Measurements from ENCODE around the gene ZBTB46. TPM values are rescaled to one million over a fixed set of nuclear protein-coding genes. Genes with fewer than 3 reads are reported as not detected.

The ZBTB46 gene
- total RNA-seq, 1 experiment from 2014 or later = 3.6 TPM

GRCh38 chr20:63811491-63811875, 19.6 kb downstream of the ZBTB46 start:
- H3K9me3 ChIP-seq (ENCODE audit: insufficient read depth, low read depth) = no peaks in the 10 kb centered on the region
- H3K4me2 ChIP-seq = no peak overlapping the region
- no peaks in the 10 kb centered on the region for H3K79me2 ChIP-seq (ENCODE audit: low read depth)
- no peak for TF ChIP-seq EZH2 (IDR thresholded peaks at IDR 0.05; ENCODE audit: low read depth)
- TF ChIP-seq CTCF (conservative IDR thresholded peaks at IDR 0.05) = no peak
- H3K4me3 ChIP-seq = no peak overlapping the region
- CTCF ChIA-PET = interaction anchor here (0.7 kb wide), 1 partner anchor 1244 kb away, joined by 12 read pairs; no protein-coding TSS in a partner anchor
- intact Hi-C loops (cut with micrococcal nuclease; ENCODE audit: unreplicated experiment) = no loop called here
- DNase-seq = no peak
- H3K9me2 ChIP-seq (ENCODE audit: insufficient read depth) = no peaks in the 10 kb centered on the region
- H3F3A ChIP-seq (ENCODE audit: insufficient read depth, low read depth) = no peaks in the 10 kb centered on the region; the same call in 1 of the 2 replicates
- no peaks in the 10 kb centered on the region for H3K4me1 ChIP-seq (replicated peaks; ENCODE audit: insufficient read depth)
- BruUV-seq (replicated peaks) = no TSS peak
- no peaks in the 10 kb centered on the region for H3K27me3 ChIP-seq (ENCODE audit: insufficient read depth, low read depth)
- no peak overlapping the region for H2AFZ ChIP-seq
- POLR2A ChIA-PET (ENCODE audit: unreplicated experiment) = no interaction called here
- no peaks in the 10 kb centered on the region for H4K20me1 ChIP-seq (ENCODE audit: insufficient read depth)
- no peak overlapping the region for H3K27ac ChIP-seq
- no peaks in the 10 kb centered on the region for H3K36me3 ChIP-seq (ENCODE audit: low read depth)

GRCh38 chr20:63810730-63811490, 20.2 kb downstream of the ZBTB46 start:
- H3K9me2 ChIP-seq (ENCODE audit: insufficient read depth) = no peaks in the 10 kb centered on the region
- ChIA-PET POLR2A (ENCODE audit: unreplicated experiment) (interaction anchor here (0.5 kb wide), 1 partner anchor 43 kb away, joined by 25 read pairs; no protein-coding TSS in a partner anchor), CTCF (interaction anchor here (0.7 kb wide), 1 partner anchor 1243 kb away, joined by 12 read pairs; no protein-coding TSS in a partner anchor)
- H3K4me1 ChIP-seq (replicated peaks; ENCODE audit: insufficient read depth) = no peaks in the 10 kb centered on the region
- no peaks in the 10 kb centered on the region for H3K79me2 ChIP-seq (ENCODE audit: low read depth)
- no peak overlapping the region for H3K4me2 ChIP-seq
- no peaks in the 10 kb centered on the region; the same call in 1 of the 2 replicates for H3F3A ChIP-seq (ENCODE audit: insufficient read depth, low read depth)
- H3K27me3 ChIP-seq (ENCODE audit: insufficient read depth, low read depth) = no peaks in the 10 kb centered on the region
- H2AFZ ChIP-seq = no peak overlapping the region
- no peak for DNase-seq
- intact Hi-C loops (cut with micrococcal nuclease; ENCODE audit: unreplicated experiment) = no loop called here
- H3K27ac ChIP-seq = no peak overlapping the region
- no peaks in the 10 kb centered on the region for H3K36me3 ChIP-seq (ENCODE audit: low read depth)
- no peaks in the 10 kb centered on the region for H3K9me3 ChIP-seq (ENCODE audit: insufficient read depth, low read depth)
- no peak overlapping the region for H3K4me3 ChIP-seq
- no TSS peak for BruUV-seq (replicated peaks)
- TF ChIP-seq CTCF (conservative IDR thresholded peaks at IDR 0.05) (no peak), EZH2 (IDR thresholded peaks at IDR 0.05; ENCODE audit: low read depth) (no peak)
- H4K20me1 ChIP-seq (ENCODE audit: insufficient read depth) = no peaks in the 10 kb centered on the region

GRCh38 chr20:63809856-63810255, 21.2 kb downstream of the ZBTB46 start:
- DNase-seq = no peak
- no peaks in the 10 kb centered on the region for H3K9me2 ChIP-seq (ENCODE audit: insufficient read depth)
- POLR2A ChIA-PET (ENCODE audit: unreplicated experiment) = no interaction called here
- H3F3A ChIP-seq (ENCODE audit: insufficient read depth, low read depth) = no peaks in the 10 kb centered on the region; the same call in 1 of the 2 replicates
- H3K79me2 ChIP-seq (ENCODE audit: low read depth) = no peaks in the 10 kb centered on the region
- no TSS peak for BruUV-seq (replicated peaks)
- no peak overlapping the region for H3K4me3 ChIP-seq
- TF ChIP-seq EZH2 (IDR thresholded peaks at IDR 0.05; ENCODE audit: low read depth) (no peak), CTCF (conservative IDR thresholded peaks at IDR 0.05) (no peak)
- no peaks in the 10 kb centered on the region for H3K27me3 ChIP-seq (ENCODE audit: insufficient read depth, low read depth)
- H4K20me1 ChIP-seq (ENCODE audit: insufficient read depth) = no peaks in the 10 kb centered on the region
- H3K27ac ChIP-seq = no peak overlapping the region
- no peaks in the 10 kb centered on the region for H3K36me3 ChIP-seq (ENCODE audit: low read depth)
- no peak overlapping the region for H2AFZ ChIP-seq
- CTCF ChIA-PET = interaction anchor here (0.5 kb wide), 1 partner anchor 54 kb away, joined by 4 read pairs; no protein-coding TSS in a partner anchor
- H3K4me1 ChIP-seq (replicated peaks; ENCODE audit: insufficient read depth) = no peaks in the 10 kb centered on the region
- H3K9me3 ChIP-seq (ENCODE audit: insufficient read depth, low read depth) = no peaks in the 10 kb centered on the region
- H3K4me2 ChIP-seq = no peak overlapping the region
- intact Hi-C loops (cut with micrococcal nuclease; ENCODE audit: unreplicated experiment) = no loop called here
